ENCODE results near the gene BLMH. TPM values are rescaled to one million over a fixed set of nuclear protein-coding genes. Genes with fewer than 3 reads are reported as not detected.

Gene BLMH
- total RNA-seq, 1 donor from 2014 or later: 40.3 TPM

- intact Hi-C loops (cut with micrococcal nuclease): no loop called here
- POLR2A ChIA-PET: no interaction called here
- H3K27ac Mint-ChIP-seq: no peak overlapping the region
Measured at GRCh38 chr17:30199600-30199999, 92.1 kb downstream of the BLMH start.

More at GRCh38 chr17:30199600-30199999, 92.1 kb downstream of the BLMH start:
- ATAC-seq (ENCODE audit: low read depth): no peak
- DNase-seq: no peak
- H3K4me1 Mint-ChIP-seq: no peaks in the 10 kb centered on the region
- no peak for TF ChIP-seq CTCF (IDR thresholded peaks at IDR 0.05)
- CTCF ChIA-PET: no interaction called here
- no peaks in the 10 kb centered on the region for H3K9me3 Mint-ChIP-seq
- H3K27me3 Mint-ChIP-seq: peaks cover 14% of the 10 kb centered on the region
- no peak overlapping the region for H3K4me3 Mint-ChIP-seq
- no peaks in the 10 kb centered on the region for H3K36me3 Mint-ChIP-seq (ENCODE audit: low read depth)

Other genes with a start within 250 kb of the BLMH start
- 35.3 and 44.2 TPM in 2 replicates for gene NSRP1, start 175.1 kb downstream of the BLMH start, total RNA-seq
- gene SLC6A4, start 56.2 kb downstream of the BLMH start, total RNA-seq: not detected in 2 replicates
- gene TMIGD1, start 42.1 kb upstream of the BLMH start, total RNA-seq: not detected in 2 replicates
- 8.2 and 8.6 TPM in 2 replicates for gene CPD, start 87.0 kb upstream of the BLMH start, total RNA-seq
- gene GOSR1, start 185.5 kb upstream of the BLMH start, total RNA-seq: 59.9 and 60.7 TPM in 2 replicates

All from activated B cell treated with CpG ODN at 0.5 μM for 24 hours (primary cell).